Panc1 (cell line): Measurements from ENCODE around the gene RBM24.

Experiments
- CTCF ChIP-seq: fragments of 450-650 bp; IDR thresholded peaks from 2 replicates; pipeline ENCODE4 v1.5.1; 2017; ENCODE audit warnings: mild to moderate bottlenecking
- SIN3A ChIP-seq: IDR thresholded peaks from 2 replicates; pipeline ENCODE4 v1.6.1; 2012; ENCODE audit warnings: low read depth, mild to moderate bottlenecking, low read length, moderate library complexity, borderline replicate concordance; ENCODE audit not compliant: insufficient read depth
- TCF7L2 ChIP-seq: IDR thresholded peaks from 2 replicates; pipeline ENCODE4 v1.6.1; 2011; ENCODE audit warnings: mild to moderate bottlenecking, low read depth, low read length, inconsistent platforms

GRCh38 chr6:17297271-17298080, 16.3 kb downstream of the RBM24 start:
- TF ChIP-seq TCF7L2, result no peak
- no peak for TF ChIP-seq CTCF
- TF ChIP-seq SIN3A, result no peak
